ENCODE data around the gene CLEC20A.

GRCh38 chr1:178538192-178538916 lies 41.6 kb upstream of the CLEC20A start:
- no peak for TF ChIP-seq TAF1 (IDR thresholded peaks at IDR 0.05; ENCODE audit: low read depth)
- no peak for TF ChIP-seq TEAD4 (IDR thresholded peaks at IDR 0.05)
- TF ChIP-seq REST (IDR thresholded peaks at IDR 0.05; ENCODE audit: low read depth) = no peak
- TF ChIP-seq EP300 (IDR thresholded peaks at IDR 0.05; ENCODE audit: borderline replicate concordance) = no peak
- no peak for TF ChIP-seq CEBPB (IDR thresholded peaks at IDR 0.05)
- no peak for TF ChIP-seq MAX (IDR thresholded peaks at IDR 0.05)
- TF ChIP-seq CREB1 (IDR thresholded peaks at IDR 0.05; ENCODE audit: low read depth) = no peak
